Measurements from ENCODE around the gene ZNF804A.

Gene ZNF804A

DNA sequence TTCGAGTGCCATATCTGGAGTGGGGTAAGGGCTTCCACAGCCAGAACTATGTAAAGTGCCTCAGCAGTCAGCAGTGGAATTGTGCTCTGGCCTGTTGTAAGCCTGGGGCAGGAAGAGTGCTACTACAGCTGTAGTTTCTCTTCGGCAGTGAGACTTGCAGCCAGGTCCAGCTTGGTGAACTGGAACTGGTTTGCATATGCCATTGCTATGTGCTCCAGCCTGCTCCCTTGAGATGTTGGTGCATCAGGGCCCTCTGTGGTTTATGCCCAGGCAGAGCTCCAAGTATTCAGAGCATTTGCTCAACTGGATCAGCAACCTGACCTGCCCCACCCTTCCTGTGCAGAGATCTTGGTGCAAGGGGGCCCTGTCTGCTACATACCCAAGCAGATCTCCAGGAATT lies 47.8 kb downstream of the ZNF804A start:
- peaks cover 15% of the 10 kb centered on the region for H3K9me3 Mint-ChIP-seq
- H3K27ac Mint-ChIP-seq, result no peak overlapping the region
- H3K4me3 Mint-ChIP-seq, result no peak overlapping the region
- H3K36me3 Mint-ChIP-seq (ENCODE audit: low read depth), result no peaks in the 10 kb centered on the region
- H3K27me3 Mint-ChIP-seq, result no peaks in the 10 kb centered on the region
- H3K4me1 Mint-ChIP-seq (ENCODE audit: low read depth), result no peaks in the 10 kb centered on the region

DNA sequence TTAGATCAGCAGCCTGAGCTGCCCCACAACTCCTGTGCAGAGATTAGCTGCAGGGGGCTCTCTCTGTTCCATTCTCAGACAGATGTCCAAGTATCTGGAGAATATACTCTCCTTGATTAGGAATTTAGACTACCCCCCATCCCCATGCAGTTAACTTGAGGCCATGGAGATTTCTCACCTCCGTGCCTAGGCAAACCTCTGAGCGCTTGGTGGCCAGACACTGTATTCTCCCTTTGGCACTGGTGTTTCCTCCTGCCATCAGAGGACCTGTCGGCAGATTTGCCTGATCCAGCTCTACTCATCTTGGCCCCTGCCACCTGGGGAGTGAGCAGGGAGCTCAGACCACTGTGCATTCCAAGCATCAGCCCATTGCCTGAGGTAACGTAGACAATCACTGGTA lies 48.3 kb downstream of the ZNF804A start:
- Mint-ChIP-seq H3K4me1 (ENCODE audit: low read depth) (no peaks in the 10 kb centered on the region), H3K36me3 (ENCODE audit: low read depth) (no peaks in the 10 kb centered on the region), H3K9me3 (peaks cover 15% of the 10 kb centered on the region), H3K27me3 (no peaks in the 10 kb centered on the region), H3K4me3 (no peak overlapping the region), H3K27ac (no peak overlapping the region)

DNA sequence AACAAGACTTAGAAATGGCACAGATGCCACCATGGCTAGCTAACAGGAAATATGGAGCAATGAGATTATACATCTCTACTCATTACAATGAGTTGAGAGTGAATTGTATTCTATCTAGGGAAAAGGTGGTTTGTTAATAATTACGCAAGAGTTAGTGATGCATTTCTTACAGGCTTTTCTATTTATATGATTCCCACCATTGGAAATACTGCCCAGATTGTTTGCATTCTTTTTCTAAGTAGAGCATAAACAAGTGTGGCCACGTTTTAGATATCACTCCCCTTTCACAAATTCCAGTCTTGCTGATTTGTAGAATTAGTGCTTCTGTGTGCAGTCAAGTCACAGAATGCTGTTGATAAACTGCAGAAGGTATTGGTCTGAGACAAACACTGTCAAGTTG lies 56.6 kb downstream of the ZNF804A start:
- Mint-ChIP-seq H3K9me3 (peaks cover 16% of the 10 kb centered on the region), H3K27me3 (no peaks in the 10 kb centered on the region), H3K4me1 (ENCODE audit: low read depth) (no peaks in the 10 kb centered on the region)

DNA sequence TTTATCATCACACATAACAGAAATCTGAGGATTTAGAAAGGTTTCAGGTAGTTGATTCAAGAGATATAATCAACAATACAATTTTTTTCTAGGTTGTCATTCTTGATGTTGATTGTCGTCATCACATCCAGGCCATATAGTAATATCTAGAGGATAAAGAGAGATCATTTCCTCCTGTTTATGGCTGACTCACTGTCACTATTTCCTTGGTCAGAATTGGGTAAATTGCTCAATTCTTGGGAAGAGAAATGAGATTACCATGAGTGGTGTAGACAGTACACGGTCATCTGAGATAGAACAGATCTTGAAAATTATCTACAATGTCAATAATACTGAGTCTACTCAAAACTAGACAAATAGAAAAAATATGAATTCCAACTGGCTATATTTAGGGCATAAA lies 78.8 kb downstream of the ZNF804A start:
- Mint-ChIP-seq H3K27ac (no peak overlapping the region), H3K36me3 (ENCODE audit: low read depth) (no peaks in the 10 kb centered on the region), H3K27me3 (no peaks in the 10 kb centered on the region), H3K4me1 (ENCODE audit: low read depth) (no peaks in the 10 kb centered on the region), H3K9me3 (no peaks in the 10 kb centered on the region), H3K4me3 (no peak overlapping the region)

More for the DNA sequence above, 56.6 kb downstream of the ZNF804A start:
- Mint-ChIP-seq H3K27ac (no peak overlapping the region), H3K4me3 (no peak overlapping the region), H3K36me3 (ENCODE audit: low read depth) (no peaks in the 10 kb centered on the region)

DNA sequence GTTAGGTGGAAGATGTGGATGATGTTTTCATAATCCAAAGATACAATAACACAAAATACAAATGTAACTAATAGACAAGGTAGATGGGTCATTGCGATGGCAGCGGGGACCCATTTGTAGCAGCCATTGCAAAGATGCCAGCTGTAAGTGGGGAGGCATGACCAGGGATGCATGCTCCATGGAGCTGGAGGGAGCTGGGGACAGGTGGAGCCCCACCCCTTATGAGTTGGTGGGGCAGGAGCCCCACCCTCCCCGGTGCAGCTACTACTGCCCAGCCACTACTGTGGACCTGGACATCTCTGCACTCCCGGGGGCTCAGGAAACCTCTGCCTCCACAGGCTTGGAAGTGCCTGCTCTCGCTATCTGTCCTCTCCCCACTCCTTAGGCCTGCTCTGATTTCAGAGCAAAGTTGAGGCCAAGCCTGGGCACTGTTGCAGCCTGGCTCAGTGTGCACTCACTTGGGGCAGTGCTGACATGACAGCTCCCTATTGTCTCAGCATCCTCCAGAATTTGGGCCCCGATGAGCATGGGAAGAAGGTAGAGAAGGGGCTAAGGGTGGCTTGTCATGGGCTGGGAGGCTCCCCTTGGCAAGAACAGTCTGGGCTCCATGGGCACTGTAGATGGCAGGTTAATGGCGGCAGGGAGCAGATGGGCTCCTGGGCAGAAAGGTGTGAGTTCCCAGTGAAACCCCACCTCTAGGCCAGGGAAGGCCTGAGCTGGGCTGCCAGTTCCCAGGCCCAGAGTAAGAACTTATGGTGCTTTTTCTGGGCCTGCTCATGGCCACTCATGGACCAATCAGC lies 81.1 kb downstream of the ZNF804A start:
- no peak overlapping the region for H3K4me3 Mint-ChIP-seq
- H3K27me3 Mint-ChIP-seq, result no peaks in the 10 kb centered on the region
- no peaks in the 10 kb centered on the region for H3K4me1 Mint-ChIP-seq (ENCODE audit: low read depth)
- H3K9me3 Mint-ChIP-seq, result no peaks in the 10 kb centered on the region
- H3K27ac Mint-ChIP-seq, result no peak overlapping the region
- no peaks in the 10 kb centered on the region for H3K36me3 Mint-ChIP-seq (ENCODE audit: low read depth)

DNA sequence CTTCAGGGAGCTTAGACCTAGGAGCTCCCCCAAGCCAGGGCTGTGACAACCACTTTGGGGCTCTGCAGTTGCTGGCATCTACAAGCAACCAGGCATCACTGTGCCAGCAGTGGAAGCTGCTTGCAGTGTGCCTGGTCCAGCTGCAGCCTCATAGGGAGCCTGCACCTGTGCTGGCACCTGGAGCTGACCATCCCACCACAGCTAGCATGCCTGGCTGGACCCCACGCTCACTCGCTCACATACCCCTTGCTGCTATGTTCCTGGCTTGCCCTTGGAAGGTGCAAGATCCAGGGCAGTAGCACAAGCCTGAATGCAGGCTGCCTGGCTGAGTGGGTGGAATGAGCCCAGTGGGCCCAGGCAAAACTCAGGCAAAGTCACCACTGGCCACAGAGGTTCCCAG lies 82.5 kb downstream of the ZNF804A start:
- H3K9me3 Mint-ChIP-seq, result no peaks in the 10 kb centered on the region
- H3K27me3 Mint-ChIP-seq, result no peaks in the 10 kb centered on the region
- H3K27ac Mint-ChIP-seq, result no peak overlapping the region
- H3K4me3 Mint-ChIP-seq, result no peak overlapping the region
- H3K4me1 Mint-ChIP-seq (ENCODE audit: low read depth), result no peaks in the 10 kb centered on the region
- no peaks in the 10 kb centered on the region for H3K36me3 Mint-ChIP-seq (ENCODE audit: low read depth)

DNA sequence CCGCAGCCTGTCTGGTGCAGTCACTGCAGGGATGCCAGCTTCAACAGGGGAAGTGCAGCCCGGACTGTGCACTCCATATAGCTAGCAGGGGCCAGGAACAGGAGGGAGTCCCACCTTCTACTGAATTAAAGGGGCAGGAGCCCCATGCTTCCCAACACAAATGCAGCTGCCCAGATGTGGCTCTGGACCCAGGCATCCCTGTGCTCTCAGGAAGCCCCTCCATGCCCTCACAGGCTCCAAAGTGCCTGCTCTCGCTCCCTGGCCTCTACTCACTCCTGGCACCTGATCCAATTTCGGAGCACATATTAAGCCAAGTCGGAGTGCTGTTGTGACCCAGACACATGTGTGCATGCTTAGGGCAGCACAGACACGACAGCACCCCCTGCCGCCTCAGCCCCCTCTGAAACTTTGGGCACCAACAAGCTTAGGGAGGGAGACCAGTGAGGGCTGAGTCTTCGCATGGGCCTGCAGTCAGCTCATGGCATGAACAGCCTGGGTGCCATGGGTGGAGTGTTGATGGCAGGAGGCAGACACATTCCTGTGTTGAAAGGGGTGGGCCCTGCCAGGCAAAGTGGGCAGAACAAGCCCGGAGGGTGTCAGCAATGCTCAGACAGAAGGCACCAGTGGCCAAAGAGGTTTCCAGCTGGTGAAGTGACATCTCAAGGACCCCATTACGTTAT lies 83.5 kb downstream of the ZNF804A start:
- Mint-ChIP-seq H3K4me3 (no peak overlapping the region), H3K27ac (no peak overlapping the region), H3K4me1 (ENCODE audit: low read depth) (no peaks in the 10 kb centered on the region), H3K27me3 (no peaks in the 10 kb centered on the region), H3K9me3 (no peaks in the 10 kb centered on the region), H3K36me3 (ENCODE audit: low read depth) (no peaks in the 10 kb centered on the region)

DNA sequence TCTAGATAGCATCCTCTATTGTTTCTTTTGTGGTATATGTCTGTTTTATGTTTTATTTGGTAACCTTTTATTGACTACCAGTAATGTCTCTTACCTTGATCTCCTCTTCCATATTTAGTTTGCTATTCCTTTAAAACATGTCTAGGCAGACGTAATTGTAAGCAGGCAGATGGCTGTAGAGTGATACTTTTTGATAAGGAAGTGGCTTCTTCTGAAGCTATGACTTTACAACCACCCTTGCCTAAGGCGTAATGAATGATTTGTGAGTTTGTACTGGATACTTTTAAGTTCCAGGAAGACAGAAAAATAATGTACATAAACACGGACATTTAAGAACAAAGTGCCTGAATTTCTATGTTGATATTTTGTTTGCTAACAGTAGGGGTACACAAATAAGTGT lies 85.6 kb downstream of the ZNF804A start:
- no peak overlapping the region for H3K4me3 Mint-ChIP-seq
- no peaks in the 10 kb centered on the region for H3K9me3 Mint-ChIP-seq
- H3K4me1 Mint-ChIP-seq (ENCODE audit: low read depth), result no peaks in the 10 kb centered on the region
- no peak overlapping the region for H3K27ac Mint-ChIP-seq
- no peaks in the 10 kb centered on the region for H3K27me3 Mint-ChIP-seq
- H3K36me3 Mint-ChIP-seq (ENCODE audit: low read depth), result no peaks in the 10 kb centered on the region

DNA sequence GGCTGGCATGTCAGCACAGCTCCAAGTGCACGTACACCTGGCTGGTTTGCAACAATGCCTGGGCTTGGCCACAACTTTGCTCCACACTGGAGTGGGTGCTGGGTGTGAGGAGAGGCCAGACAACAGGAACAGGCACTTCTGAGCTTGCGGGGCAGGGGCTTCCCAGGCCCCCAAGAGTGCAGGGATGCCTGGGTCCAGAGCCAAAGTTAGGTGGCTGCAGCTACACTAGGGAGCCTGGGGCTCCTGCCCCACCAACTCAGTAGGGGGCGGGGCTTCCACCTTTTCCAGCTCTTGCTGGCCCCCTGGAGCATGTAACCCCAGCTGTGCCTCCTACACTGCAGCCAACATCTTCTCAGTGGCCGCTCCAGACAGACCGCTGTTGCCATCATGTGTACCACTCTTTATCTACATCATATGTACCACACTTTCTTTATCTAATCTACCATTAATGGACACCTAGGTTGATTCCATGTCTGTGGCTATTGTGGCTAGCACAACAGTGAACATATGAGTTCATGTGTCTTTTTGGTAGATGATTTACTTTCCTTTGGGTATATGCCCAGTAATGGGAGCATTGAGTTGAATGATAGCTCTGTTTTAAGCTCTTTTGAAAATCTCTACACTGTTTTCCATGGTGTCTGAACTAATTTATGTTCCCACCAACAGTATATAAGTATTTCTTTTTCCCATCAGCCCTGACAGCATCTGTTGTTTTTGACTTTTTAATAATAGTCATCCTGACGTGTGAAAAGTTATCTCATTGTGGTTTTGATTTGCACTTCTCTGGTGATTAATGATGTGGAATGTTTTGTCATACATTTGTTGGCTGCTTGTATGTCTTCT lies 87.9 kb downstream of the ZNF804A start:
- no peaks in the 10 kb centered on the region for H3K27me3 Mint-ChIP-seq
- no peaks in the 10 kb centered on the region for H3K4me1 Mint-ChIP-seq (ENCODE audit: low read depth)
- no peaks in the 10 kb centered on the region for H3K9me3 Mint-ChIP-seq
- no peak overlapping the region for H3K27ac Mint-ChIP-seq
- H3K4me3 Mint-ChIP-seq, result no peak overlapping the region
- H3K36me3 Mint-ChIP-seq (ENCODE audit: low read depth), result no peaks in the 10 kb centered on the region

DNA sequence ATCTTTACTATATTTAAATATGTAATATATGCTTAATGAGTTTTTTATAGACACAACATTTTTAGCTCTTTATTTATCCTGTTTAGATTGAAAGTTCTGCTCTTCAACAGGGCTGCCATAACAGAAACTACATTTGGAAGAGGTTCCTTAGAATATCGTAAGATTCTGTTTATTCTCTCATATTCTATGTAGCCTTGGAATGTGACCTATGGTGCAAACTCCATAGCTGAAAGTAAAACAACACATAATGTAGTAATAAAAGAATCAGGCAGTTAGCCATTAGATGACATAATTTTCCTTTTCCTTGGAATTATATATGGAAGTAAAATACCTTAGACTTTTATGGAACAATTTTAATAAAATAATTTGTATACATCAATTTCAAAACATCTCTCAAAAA lies 91.3 kb downstream of the ZNF804A start:
- no peaks in the 10 kb centered on the region for H3K9me3 Mint-ChIP-seq
- H3K4me1 Mint-ChIP-seq (ENCODE audit: low read depth), result no peaks in the 10 kb centered on the region
- H3K36me3 Mint-ChIP-seq (ENCODE audit: low read depth), result no peaks in the 10 kb centered on the region
- H3K27me3 Mint-ChIP-seq, result no peaks in the 10 kb centered on the region
- no peak overlapping the region for H3K27ac Mint-ChIP-seq
- no peak overlapping the region for H3K4me3 Mint-ChIP-seq

DNA sequence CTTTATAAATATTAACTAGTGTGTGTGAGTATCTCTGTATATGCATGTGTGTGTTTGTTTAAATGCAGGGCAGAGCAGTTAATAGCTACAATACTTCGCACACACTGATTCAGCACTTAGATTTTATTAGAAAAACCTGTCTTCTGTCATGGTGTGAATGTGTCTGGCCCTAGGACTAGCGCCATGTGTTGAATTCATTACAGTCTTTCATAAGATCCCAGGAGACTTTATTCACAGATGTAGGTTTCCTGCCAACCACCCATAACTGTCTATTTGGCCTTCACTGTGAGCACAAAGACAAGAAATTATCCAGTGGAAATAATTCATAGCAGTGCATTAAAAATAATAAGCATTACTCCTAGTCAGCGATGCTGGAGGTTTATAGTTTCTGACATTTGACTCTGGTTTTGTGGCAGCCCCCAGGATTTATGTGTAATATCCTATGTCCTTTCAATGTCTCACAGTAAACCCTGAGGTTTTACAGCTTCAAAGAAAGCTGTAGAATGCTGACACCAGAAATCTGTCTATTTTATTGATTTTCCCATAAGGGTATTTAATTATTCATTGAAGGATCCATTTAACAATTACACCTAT lies 93.9 kb downstream of the ZNF804A start:
- H3K27me3 Mint-ChIP-seq, result no peaks in the 10 kb centered on the region
- no peaks in the 10 kb centered on the region for H3K36me3 Mint-ChIP-seq (ENCODE audit: low read depth)
- no peak overlapping the region for H3K27ac Mint-ChIP-seq
- H3K4me3 Mint-ChIP-seq, result no peak overlapping the region
- no peaks in the 10 kb centered on the region for H3K9me3 Mint-ChIP-seq
- H3K4me1 Mint-ChIP-seq (ENCODE audit: low read depth), result no peaks in the 10 kb centered on the region

DNA sequence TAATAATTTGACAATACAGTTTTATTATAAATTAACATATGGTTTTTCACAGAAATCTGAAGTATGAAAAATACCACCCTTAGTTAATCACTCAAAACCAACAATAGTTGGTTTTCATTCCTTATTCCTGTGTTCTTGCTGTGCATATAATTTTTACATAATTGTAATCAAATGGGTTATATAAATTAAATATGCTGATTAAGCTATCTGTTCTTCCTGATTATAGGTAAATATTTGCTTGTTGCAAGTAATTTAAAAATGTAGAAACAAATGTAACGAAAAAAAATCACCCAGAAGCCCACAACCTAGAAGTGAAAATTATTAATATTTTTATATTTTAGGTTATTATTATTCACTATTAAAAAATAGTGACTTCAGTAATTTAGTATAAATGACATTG lies 98.3 kb downstream of the ZNF804A start:
- no peak overlapping the region for H3K4me3 Mint-ChIP-seq
- no peaks in the 10 kb centered on the region for H3K9me3 Mint-ChIP-seq
- H3K4me1 Mint-ChIP-seq (ENCODE audit: low read depth), result no peaks in the 10 kb centered on the region
- no peak overlapping the region for H3K27ac Mint-ChIP-seq
- no peaks in the 10 kb centered on the region for H3K36me3 Mint-ChIP-seq (ENCODE audit: low read depth)
- H3K27me3 Mint-ChIP-seq, result no peaks in the 10 kb centered on the region

DNA sequence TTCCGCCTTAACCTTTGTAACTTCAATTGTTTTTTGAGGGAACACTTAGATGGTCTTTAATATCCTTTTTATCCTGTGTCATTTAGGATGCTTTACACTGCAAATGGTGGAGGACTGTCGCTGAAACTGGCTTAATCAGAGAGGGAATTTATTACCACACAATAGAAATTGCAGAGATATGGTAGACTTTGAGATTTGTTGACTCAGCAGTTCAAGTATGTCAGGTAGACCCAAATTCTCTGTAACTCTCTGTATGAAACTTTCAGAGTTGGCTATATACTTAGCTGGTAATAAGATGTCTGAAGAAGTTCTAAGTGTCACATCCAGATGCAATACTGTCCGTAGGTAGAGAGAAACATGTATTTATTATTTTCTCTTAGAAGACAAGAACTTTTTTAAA lies 100.1 kb downstream of the ZNF804A start:
- Mint-ChIP-seq H3K9me3 (no peaks in the 10 kb centered on the region), H3K36me3 (ENCODE audit: low read depth) (no peaks in the 10 kb centered on the region), H3K27ac (no peak overlapping the region), H3K4me3 (no peak overlapping the region), H3K4me1 (ENCODE audit: low read depth) (no peaks in the 10 kb centered on the region), H3K27me3 (no peaks in the 10 kb centered on the region)

DNA sequence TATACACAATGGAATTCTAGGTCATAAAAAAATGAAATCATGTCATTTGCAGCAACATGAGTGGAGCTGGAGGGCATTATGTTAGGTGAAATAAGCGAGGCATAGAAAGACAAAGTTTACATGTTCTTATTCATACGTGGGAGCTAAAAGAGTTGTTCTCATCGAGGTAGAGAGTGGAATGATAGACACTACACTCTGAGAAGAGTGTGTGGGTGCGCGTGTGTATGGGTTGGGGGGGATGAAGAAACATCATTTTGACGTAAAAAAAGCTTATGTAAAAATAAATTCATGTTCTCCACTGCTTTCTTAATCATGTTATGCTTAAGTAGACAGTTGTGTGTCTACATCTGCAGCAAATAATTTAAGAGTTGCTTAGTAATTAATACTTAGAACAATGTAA lies 123.6 kb downstream of the ZNF804A start:
- no peaks in the 10 kb centered on the region for H3K27me3 Mint-ChIP-seq

DNA sequence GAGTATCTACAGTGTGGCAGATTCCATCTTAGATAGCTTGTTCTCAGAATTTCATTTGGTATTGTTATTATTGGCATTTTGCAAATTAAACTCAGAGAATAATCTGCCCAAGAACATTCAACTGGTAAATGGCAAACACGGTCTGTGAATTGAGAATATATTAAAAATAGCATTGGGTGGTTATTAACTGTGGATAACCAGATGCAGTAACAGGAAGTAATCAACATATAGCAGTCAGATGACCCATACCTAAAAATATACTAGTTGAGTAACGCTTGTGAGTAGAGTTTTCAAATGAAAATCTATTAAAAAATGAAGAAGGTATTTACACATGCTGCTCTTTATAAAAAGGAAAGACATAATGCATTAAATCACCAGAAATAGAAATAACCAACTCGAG lies 129.5 kb downstream of the ZNF804A start:
- Mint-ChIP-seq H3K4me3 (no peak overlapping the region), H3K27ac (no peak overlapping the region), H3K9me3 (peaks cover 7% of the 10 kb centered on the region), H3K27me3 (no peaks in the 10 kb centered on the region), H3K36me3 (ENCODE audit: low read depth) (no peaks in the 10 kb centered on the region), H3K4me1 (ENCODE audit: low read depth) (no peaks in the 10 kb centered on the region)

More for the DNA sequence above, 123.6 kb downstream of the ZNF804A start:
- Mint-ChIP-seq H3K36me3 (ENCODE audit: low read depth) (no peaks in the 10 kb centered on the region), H3K4me3 (no peak overlapping the region), H3K4me1 (ENCODE audit: low read depth) (no peaks in the 10 kb centered on the region), H3K27ac (no peak overlapping the region), H3K9me3 (peaks cover 10% of the 10 kb centered on the region)
